Activated T-helper 1 cell treated with anti-CD3 and anti-CD28 coated beads, Interleukin-12 subunit alpha, Interleukin-12 subunit beta, Interleukin-2, Interleukin-4 antibody, amounts not matched to agents 30 ng/mL and 10 ng/mL and 1 ng/mL, durations not matched to agents 14 hours and 24 hours and 36 hours (primary cell): Measurements from ENCODE around the gene CDH13. TPM values are rescaled to one million over a fixed set of nuclear protein-coding genes. Genes with fewer than 3 reads are reported as not detected.

Experiments
- DNase-seq: peaks from one replicate; pipeline ENCODE4 v3.0.0; 2021; ENCODE audit warnings: low spot score
- H3K27ac Mint-ChIP-seq: one replicate; pipeline ENCODE4 v1.8.0; 2021; ENCODE audit warnings: mild to moderate bottlenecking, mixed read lengths
- H3K27me3 Mint-ChIP-seq: one replicate; pipeline ENCODE4 v1.8.0; 2022; ENCODE audit warnings: mild to moderate bottlenecking, moderate library complexity, mixed read lengths; ENCODE audit not compliant: insufficient read depth
- H3K36me3 Mint-ChIP-seq: one replicate; pipeline ENCODE4 v1.8.0; 2021; ENCODE audit warnings: low read depth, mixed read lengths
- H3K4me1 Mint-ChIP-seq: one replicate; pipeline ENCODE4 v1.8.0; 2021; ENCODE audit warnings: low read depth, mixed read lengths
- H3K4me3 Mint-ChIP-seq: one replicate; pipeline ENCODE4 v1.8.0; 2021; ENCODE audit warnings: mild to moderate bottlenecking, moderate library complexity, mixed read lengths
- H3K9me3 Mint-ChIP-seq: one replicate; pipeline ENCODE4 v1.8.0; 2021; ENCODE audit warnings: mixed read lengths
- intact Hi-C: fragments of 100-400 bp; cut with micrococcal nuclease; formaldehyde crosslinking; loops from one replicate; pipeline ENCODE4 v1.15.1; 2024
- total RNA-seq: library from RNA; stranded (reverse); gene quantifications from 2 replicates; pipeline ENCODE4 v1.2.3, GENCODE V29; 2022

The CDH13 gene
- total RNA-seq, 1 donor from 2014 or later = not detected

GRCh38 chr16:83771306-83771942, 1144.7 kb downstream of the CDH13 start:
- Mint-ChIP-seq H3K27ac (no peak overlapping the region), H3K36me3 (no peaks in the 10 kb centered on the region), H3K9me3 (no peaks in the 10 kb centered on the region), H3K27me3 (peaks cover 5% of the 10 kb centered on the region), H3K4me3 (no peak overlapping the region), H3K4me1 (no peaks in the 10 kb centered on the region)
- no peak for DNase-seq
- intact Hi-C loops = no loop called here

GRCh38 chr16:83772806-83773205, 1146.0 kb downstream of the CDH13 start:
- H3K27me3 Mint-ChIP-seq = peaks cover 5% of the 10 kb centered on the region
- intact Hi-C loops = no loop called here

GRCh38 chr16:83774066-83774465, 1147.3 kb downstream of the CDH13 start:
- intact Hi-C loops = no loop called here
- Mint-ChIP-seq H3K4me3 (no peak overlapping the region), H3K4me1 (no peaks in the 10 kb centered on the region), H3K27me3 (peaks cover 5% of the 10 kb centered on the region), H3K9me3 (no peaks in the 10 kb centered on the region), H3K36me3 (no peaks in the 10 kb centered on the region), H3K27ac (no peak overlapping the region)
- DNase-seq = no peak

More at GRCh38 chr16:83772806-83773205, 1146.0 kb downstream of the CDH13 start:
- no peak for DNase-seq
- H3K9me3 Mint-ChIP-seq = no peaks in the 10 kb centered on the region
- H3K36me3 Mint-ChIP-seq = no peaks in the 10 kb centered on the region
- no peak overlapping the region for H3K27ac Mint-ChIP-seq
- no peak overlapping the region for H3K4me3 Mint-ChIP-seq
- no peaks in the 10 kb centered on the region for H3K4me1 Mint-ChIP-seq

- DNase-seq = no peak
- intact Hi-C loops = no loop called here
- Mint-ChIP-seq H3K27ac (no peak overlapping the region), H3K9me3 (no peaks in the 10 kb centered on the region), H3K27me3 (peaks cover 4% of the 10 kb centered on the region), H3K4me3 (no peak overlapping the region), H3K36me3 (no peaks in the 10 kb centered on the region), H3K4me1 (no peaks in the 10 kb centered on the region)
Measured at GRCh38 chr16:83776944-83777343, 1150.2 kb downstream of the CDH13 start.

- no peaks in the 10 kb centered on the region for H3K36me3 Mint-ChIP-seq
Measured at GRCh38 chr16:83779886-83780285, 1153.1 kb downstream of the CDH13 start.

GRCh38 chr16:83785455-83785854, 1158.7 kb downstream of the CDH13 start:
- no peak overlapping the region for H3K27ac Mint-ChIP-seq
- H3K36me3 Mint-ChIP-seq = no peaks in the 10 kb centered on the region
- H3K27me3 Mint-ChIP-seq = peaks cover 4% of the 10 kb centered on the region
- H3K4me1 Mint-ChIP-seq = no peaks in the 10 kb centered on the region
- no peak overlapping the region for H3K4me3 Mint-ChIP-seq
- no peak for DNase-seq
- intact Hi-C loops = no loop called here
- no peaks in the 10 kb centered on the region for H3K9me3 Mint-ChIP-seq

More at GRCh38 chr16:83779886-83780285, 1153.1 kb downstream of the CDH13 start:
- H3K27me3 Mint-ChIP-seq = peaks cover 4% of the 10 kb centered on the region
- H3K4me1 Mint-ChIP-seq = no peaks in the 10 kb centered on the region
- intact Hi-C loops = no loop called here
- H3K27ac Mint-ChIP-seq = no peak overlapping the region
- H3K4me3 Mint-ChIP-seq = no peak overlapping the region
- no peaks in the 10 kb centered on the region for H3K9me3 Mint-ChIP-seq
- DNase-seq = no peak

- Mint-ChIP-seq H3K36me3 (no peaks in the 10 kb centered on the region), H3K27me3 (peaks cover 4% of the 10 kb centered on the region), H3K9me3 (no peaks in the 10 kb centered on the region), H3K4me3 (no peak overlapping the region), H3K27ac (no peak overlapping the region), H3K4me1 (peaks cover 6% of the 10 kb centered on the region)
- no peak for DNase-seq
- intact Hi-C loops = no loop called here
Measured at GRCh38 chr16:83789642-83790401, 1163.1 kb downstream of the CDH13 start.

GRCh38 chr16:83791916-83792315, 1165.1 kb downstream of the CDH13 start:
- DNase-seq = no peak
- Mint-ChIP-seq H3K4me3 (no peak overlapping the region), H3K36me3 (no peaks in the 10 kb centered on the region), H3K4me1 (peaks cover 6% of the 10 kb centered on the region), H3K27me3 (peaks cover 2% of the 10 kb centered on the region), H3K9me3 (no peaks in the 10 kb centered on the region), H3K27ac (no peak overlapping the region)
- intact Hi-C loops = no loop called here

GRCh38 chr16:83792391-83792790, 1165.6 kb downstream of the CDH13 start:
- no peak for DNase-seq
- Mint-ChIP-seq H3K36me3 (no peaks in the 10 kb centered on the region), H3K27me3 (peaks cover 4% of the 10 kb centered on the region), H3K27ac (no peak overlapping the region), H3K4me1 (peaks cover 6% of the 10 kb centered on the region), H3K4me3 (no peak overlapping the region), H3K9me3 (no peaks in the 10 kb centered on the region)
- intact Hi-C loops = no loop called here

GRCh38 chr16:83793179-83793578, 1166.4 kb downstream of the CDH13 start:
- Mint-ChIP-seq H3K27ac (no peak overlapping the region), H3K4me1 (peaks cover 6% of the 10 kb centered on the region), H3K27me3 (peaks cover 5% of the 10 kb centered on the region), H3K36me3 (no peaks in the 10 kb centered on the region), H3K4me3 (no peak overlapping the region), H3K9me3 (no peaks in the 10 kb centered on the region)
- DNase-seq = no peak
- intact Hi-C loops = no loop called here

GRCh38 chr16:83794860-83795554, 1168.2 kb downstream of the CDH13 start:
- H3K4me3 Mint-ChIP-seq = no peak overlapping the region
- H3K27me3 Mint-ChIP-seq = peaks cover 9% of the 10 kb centered on the region
- H3K4me1 Mint-ChIP-seq = peaks cover 6% of the 10 kb centered on the region
- DNase-seq = no peak
- no peaks in the 10 kb centered on the region for H3K36me3 Mint-ChIP-seq
- H3K27ac Mint-ChIP-seq = no peak overlapping the region
- no peaks in the 10 kb centered on the region for H3K9me3 Mint-ChIP-seq
- intact Hi-C loops = no loop called here

GRCh38 chr16:83797013-83797412, 1170.2 kb downstream of the CDH13 start:
- Mint-ChIP-seq H3K36me3 (no peaks in the 10 kb centered on the region), H3K4me3 (no peak overlapping the region), H3K9me3 (no peaks in the 10 kb centered on the region), H3K27me3 (peaks cover 12% of the 10 kb centered on the region), H3K27ac (no peak overlapping the region), H3K4me1 (peaks cover 6% of the 10 kb centered on the region)
- DNase-seq = no peak
- intact Hi-C loops = no loop called here

- Mint-ChIP-seq H3K9me3 (no peaks in the 10 kb centered on the region), H3K4me3 (no peak overlapping the region), H3K36me3 (no peaks in the 10 kb centered on the region), H3K4me1 (no peaks in the 10 kb centered on the region), H3K27me3 (peaks cover 18% of the 10 kb centered on the region), H3K27ac (no peak overlapping the region)
- no peak for DNase-seq
- intact Hi-C loops = no loop called here
Measured at GRCh38 chr16:83799336-83799735, 1172.6 kb downstream of the CDH13 start.
